ENCODE results near the gene OTUD7B. TPM values are rescaled to one million over a fixed set of nuclear protein-coding genes. Genes with fewer than 3 reads are reported as not detected.

OTUD7B gene
- total and polyA plus RNA-seq, 10 of the 15 experiments (the other 5 are each of a cell fraction or from before 2014, with no cell fraction given) = 1.7 to 24.9 (median 6.6) TPM

- no peak for TF ChIP-seq BCL3 (IDR thresholded peaks at IDR 0.05; ENCODE audit: borderline replicate concordance, insufficient read depth, low read depth, low read length, poor library complexity, severe bottlenecking)
Measured at GRCh38 chr1:150049926-150050325, 39.4 kb upstream of the OTUD7B start (continued).

DNA sequence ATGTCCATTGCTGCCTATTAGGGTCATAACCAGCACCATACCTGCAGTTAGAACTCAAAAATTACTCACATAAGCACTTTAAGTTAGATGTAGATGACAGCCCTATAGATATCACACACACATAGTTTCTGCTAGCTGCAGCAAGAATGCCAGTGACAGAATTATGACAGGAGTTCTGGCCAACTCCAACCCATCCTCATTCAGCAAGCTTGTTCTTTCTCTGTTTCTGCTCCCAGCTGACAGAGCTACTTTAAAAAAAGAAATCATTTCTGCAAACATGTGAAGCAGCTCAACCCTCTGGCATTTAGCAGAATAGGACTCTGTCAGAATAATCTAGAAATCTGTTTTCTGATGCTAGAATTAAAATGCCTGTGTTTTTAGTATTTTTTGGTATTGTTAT, 23.8 kb upstream of the OTUD7B start:
- H4K20me1 ChIP-seq (ENCODE audit: control insufficient read depth, insufficient read depth) = no peaks in the 10 kb centered on the region
- intact Hi-C loops (cut with micrococcal nuclease; ENCODE audit: unreplicated experiment) (no loop called here), in situ Hi-C loops (cut with MboI) (no loop called here)
- H3K36me3 ChIP-seq (ENCODE audit: control insufficient read depth in 2 of 2, insufficient read depth in 2 of 2, low read length in 1 of 2) = no peaks in the 10 kb centered on the region
- H3K9ac ChIP-seq (ENCODE audit: control insufficient read depth, insufficient read depth, low read length) = no peak overlapping the region
- BruUV-seq (replicated peaks) = no TSS peak
- FAIRE-seq = no peak
- no peak overlapping the region for H3K4me3 ChIP-seq
- no peaks in the 10 kb centered on the region for H3K9me3 ChIP-seq (replicated peaks; ENCODE audit: control insufficient read depth, insufficient read depth, low read length)
- no peak for ATAC-seq
- TF ChIP-seq CREB1 (IDR thresholded peaks at IDR 0.05; ENCODE audit: low read depth) (no peak), ZNF622 (IDR thresholded peaks at IDR 0.05) (no peak)
- TF ChIP-seq, protein P1, sequence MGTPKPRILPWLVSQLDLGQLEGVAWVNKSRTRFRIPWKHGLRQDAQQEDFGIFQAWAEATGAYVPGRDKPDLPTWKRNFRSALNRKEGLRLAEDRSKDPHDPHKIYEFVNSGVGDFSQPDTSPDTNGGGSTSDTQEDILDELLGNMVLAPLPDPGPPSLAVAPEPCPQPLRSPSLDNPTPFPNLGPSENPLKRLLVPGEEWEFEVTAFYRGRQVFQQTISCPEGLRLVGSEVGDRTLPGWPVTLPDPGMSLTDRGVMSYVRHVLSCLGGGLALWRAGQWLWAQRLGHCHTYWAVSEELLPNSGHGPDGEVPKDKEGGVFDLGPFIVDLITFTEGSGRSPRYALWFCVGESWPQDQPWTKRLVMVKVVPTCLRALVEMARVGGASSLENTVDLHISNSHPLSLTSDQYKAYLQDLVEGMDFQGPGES (IDR thresholded peaks at IDR 0.05) = no peak
- no peak for DNase-seq (ENCODE audit: low read depth, low spot score)
- H3K27ac ChIP-seq (ENCODE audit: control insufficient read depth, insufficient read depth) = no peak overlapping the region
- H3K79me2 ChIP-seq (ENCODE audit: control insufficient read depth, insufficient read depth, low read length) = no peaks in the 10 kb centered on the region
- RAD21 ChIA-PET (ENCODE audit: unreplicated experiment) = no interaction called here
- H3K4me2 ChIP-seq (ENCODE audit: control insufficient read depth, insufficient read depth) = no peak overlapping the region
- POLR2A ChIA-PET = interaction anchor here (0.6 to 0.7 kb wide), 2 partner anchors 22 to 40 kb away, joined by 3 to 4 read pairs; no protein-coding TSS in a partner anchor
- no peaks in the 10 kb centered on the region for H3K4me1 ChIP-seq (ENCODE audit: control insufficient read depth, insufficient read depth, low read length)
- H2AFZ ChIP-seq (ENCODE audit: control insufficient read depth, low read depth, low read length) = no peak overlapping the region
- CTCF ChIA-PET = no interaction called here
- no peaks in the 10 kb centered on the region for H3K27me3 ChIP-seq (replicated peaks in 1 of 2; ENCODE audit: control insufficient read depth in 2 of 2, insufficient read depth in 2 of 2, low read length in 1 of 2)
- SMC1A ChIA-PET (ENCODE audit: uncharacterized antibody, unreplicated experiment) = interaction anchor here (0.6 to 1.2 kb wide), 3 partner anchors 14 to 73 kb away, joined by 3 read pairs; no protein-coding TSS in a partner anchor
